Spleen (tissue), 7 donors: ENCODE data around the gene LAMC1.

ENCODE experiments used
- CTCF ChIP-seq, 11 experiments: fragments of 200-600 bp in 7 of 11; fragments of 450-650 bp in 4 of 11; sonication (generic) in 4 of 11; IDR thresholded peaks in 8 of 11; conservative IDR thresholded peaks in 3 of 11; 1 replicate in 7 of 11; 2 replicates in 4 of 11; pipeline versions ENCODE4 v1.4.0 to v1.8.0; 2016 to 2021; ENCODE audit warnings: antibody characterized with exemption in 11 of 11, inconsistent platforms in 4 of 11, mild to moderate bottlenecking in 1 of 11
- POLR2A ChIP-seq, 3 donors: fragments of 450-650 bp; IDR thresholded peaks; one replicate each; pipeline ENCODE4 v1.5.1; 2017; ENCODE audit warnings: antibody characterized with exemption in 3 of 3, mild to moderate bottlenecking in 1 of 3
- POLR2AphosphoS5 ChIP-seq, 3 donors: sonication (generic); formaldehyde crosslinking; IDR thresholded peaks; one replicate each; pipeline ENCODE4 v1.5.1; 2017; ENCODE audit warnings: antibody characterized with exemption in 3 of 3
- donor health status: DM: no; HTN: no; CAD: no; lungs with moderate emphysema.
- donor health status: DM: no; HTN: no; CAD: no.
- donor health status: DM: no; HTN: no; CAD: no.

- no peak for TF ChIP-seq POLR2AphosphoS5 (IDR thresholded peaks at IDR 0.05)
- TF ChIP-seq CTCF (IDR thresholded peaks at IDR 0.05 in 8 of 11, conservative IDR thresholded peaks at IDR 0.05 in 3 of 11), result no peak
- no peak for TF ChIP-seq POLR2A (IDR thresholded peaks at IDR 0.05)
Measured at GRCh38 chr1:183074215-183074614, 51.0 kb downstream of the LAMC1 start.
